DOHH2 (cell line): ENCODE data around the gene MAF.

Source experiments
- EZH2phosphoT487 ChIP-seq: fragments of 200-600 bp; sonication (generic); IDR thresholded peaks from 2 replicates; pipeline ENCODE4 v1.6.1; 2017; ENCODE audit warnings: borderline replicate concordance, mild to moderate bottlenecking, antibody characterized with exemption, low read length, moderate library complexity, mixed read lengths
- TF ChIP-seq, protein P1 (sequence below): fragments of 200-600 bp; sonication (generic); IDR thresholded peaks from one replicate; pipeline ENCODE4 v1.5.1; 2014; ENCODE audit warnings: antibody characterized with exemption, mild to moderate bottlenecking, low read depth, low read length; ENCODE audit not compliant: poor library complexity, severe bottlenecking

DNA sequence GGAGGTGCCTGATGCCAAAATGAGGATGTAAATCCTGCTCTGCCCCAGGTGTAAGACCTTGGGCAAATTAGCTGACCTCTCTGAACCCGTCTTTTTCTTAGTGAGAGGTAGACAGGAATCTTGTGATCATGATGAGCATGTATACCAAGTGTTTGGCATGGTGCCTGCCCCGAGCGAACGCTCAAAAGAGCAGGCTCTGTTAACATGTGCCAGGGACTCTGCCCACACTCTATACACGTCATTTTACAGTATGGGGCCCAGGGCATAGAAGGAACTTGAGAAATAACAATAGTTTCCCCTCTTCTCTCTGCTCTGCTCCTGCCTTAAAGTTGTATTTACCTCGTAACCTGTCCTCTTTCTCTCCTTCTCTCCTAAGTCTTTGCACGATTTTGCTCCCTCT, 9.3 kb upstream of the MAF start:
- TF ChIP-seq, protein P1, sequence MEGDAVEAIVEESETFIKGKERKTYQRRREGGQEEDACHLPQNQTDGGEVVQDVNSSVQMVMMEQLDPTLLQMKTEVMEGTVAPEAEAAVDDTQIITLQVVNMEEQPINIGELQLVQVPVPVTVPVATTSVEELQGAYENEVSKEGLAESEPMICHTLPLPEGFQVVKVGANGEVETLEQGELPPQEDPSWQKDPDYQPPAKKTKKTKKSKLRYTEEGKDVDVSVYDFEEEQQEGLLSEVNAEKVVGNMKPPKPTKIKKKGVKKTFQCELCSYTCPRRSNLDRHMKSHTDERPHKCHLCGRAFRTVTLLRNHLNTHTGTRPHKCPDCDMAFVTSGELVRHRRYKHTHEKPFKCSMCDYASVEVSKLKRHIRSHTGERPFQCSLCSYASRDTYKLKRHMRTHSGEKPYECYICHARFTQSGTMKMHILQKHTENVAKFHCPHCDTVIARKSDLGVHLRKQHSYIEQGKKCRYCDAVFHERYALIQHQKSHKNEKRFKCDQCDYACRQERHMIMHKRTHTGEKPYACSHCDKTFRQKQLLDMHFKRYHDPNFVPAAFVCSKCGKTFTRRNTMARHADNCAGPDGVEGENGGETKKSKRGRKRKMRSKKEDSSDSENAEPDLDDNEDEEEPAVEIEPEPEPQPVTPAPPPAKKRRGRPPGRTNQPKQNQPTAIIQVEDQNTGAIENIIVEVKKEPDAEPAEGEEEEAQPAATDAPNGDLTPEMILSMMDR = no peak
- TF ChIP-seq EZH2phosphoT487 = no peak
